Natural killer cell treated with Interleukin-12 subunit alpha and Interleukin-12 subunit beta and Interleukin-15 and Interleukin-18, amount 100 ng/mL, for 72 hours (primary cell): Measurements from ENCODE around the gene GPBP1L1. TPM values are rescaled to one million over a fixed set of nuclear protein-coding genes. Genes with fewer than 3 reads are reported as not detected.

Source experiments
- ATAC-seq, 2 donors: fragments of 150-1000 bp; cut with Tn5 transposase in 1 of 2; sonication (Bioruptor Pico), chemical (Tn5 transposase) in 1 of 2; 2 replicates each; pipeline ENCODE4 v1.10.0; 2021
- DNase-seq: peaks from one replicate; pipeline ENCODE4 v3.0.0; 2022; ENCODE audit warnings: low spot score
- H3K27ac Mint-ChIP-seq, 2 donors: 1 replicate in 1 of 2; 2 replicates in 1 of 2; pipeline ENCODE4 v1.8.0; 2022; ENCODE audit warnings: mixed read lengths in 2 of 2, mild to moderate bottlenecking in 1 of 2, moderate library complexity in 1 of 2
- H3K27me3 Mint-ChIP-seq, 2 donors: 1 replicate in 1 of 2; 2 replicates in 1 of 2; pipeline ENCODE4 v1.8.0; 2022; ENCODE audit warnings: mixed read lengths in 2 of 2
- H3K36me3 Mint-ChIP-seq: one replicate; pipeline ENCODE4 v1.8.0; 2022; ENCODE audit warnings: mixed read lengths
- H3K4me1 Mint-ChIP-seq, 2 donors: 1 replicate in 1 of 2; 2 replicates in 1 of 2; pipeline ENCODE4 v1.8.0; 2022; ENCODE audit warnings: low read depth in 2 of 2, mixed read lengths in 2 of 2, mild to moderate bottlenecking in 1 of 2
- H3K4me3 Mint-ChIP-seq: one replicate; pipeline ENCODE4 v1.8.0; 2022; ENCODE audit warnings: mixed read lengths
- H3K9me3 Mint-ChIP-seq: 2 replicates; pipeline ENCODE4 v1.8.0; 2022; ENCODE audit warnings: mixed read lengths
- total RNA-seq, 2 donors: library from RNA; stranded (reverse); gene quantifications; one replicate each; pipeline ENCODE4 v1.2.3, GENCODE V29; 2022

GPBP1L1 gene
- total RNA-seq, 2 donors from 2014 or later = 100 to 140 TPM

DNA sequence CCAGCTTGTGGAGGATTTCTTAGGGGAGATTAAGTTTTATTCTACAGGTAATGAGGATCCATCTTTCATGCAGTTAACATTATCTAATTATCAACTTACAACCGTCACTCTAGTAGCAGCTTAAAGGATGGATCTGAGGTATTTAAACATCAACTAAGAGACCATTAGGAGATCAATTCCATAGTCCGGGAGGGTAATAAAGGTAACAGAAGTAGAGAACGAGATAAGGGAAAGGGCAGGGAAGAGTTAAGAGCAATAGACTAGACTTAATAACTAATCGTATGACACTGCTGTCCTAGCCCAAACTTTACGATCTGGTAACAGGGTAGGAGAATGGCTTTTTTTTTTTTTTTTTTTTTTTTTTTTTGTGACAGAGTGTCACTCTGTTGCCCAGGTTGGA, 43.0 kb downstream of the GPBP1L1 start:
- ATAC-seq (no peak), DNase-seq (no peak)
- no peak overlapping the region for H3K27ac Mint-ChIP-seq
- H3K4me1 Mint-ChIP-seq = peaks cover 4% of the 10 kb centered on the region in 2 donors
- H3K9me3 Mint-ChIP-seq = no peaks in the 10 kb centered on the region
- H3K36me3 Mint-ChIP-seq = peaks cover 12% of the 10 kb centered on the region
- no peaks in the 10 kb centered on the region for H3K27me3 Mint-ChIP-seq
- H3K4me3 Mint-ChIP-seq = no peak overlapping the region

DNA sequence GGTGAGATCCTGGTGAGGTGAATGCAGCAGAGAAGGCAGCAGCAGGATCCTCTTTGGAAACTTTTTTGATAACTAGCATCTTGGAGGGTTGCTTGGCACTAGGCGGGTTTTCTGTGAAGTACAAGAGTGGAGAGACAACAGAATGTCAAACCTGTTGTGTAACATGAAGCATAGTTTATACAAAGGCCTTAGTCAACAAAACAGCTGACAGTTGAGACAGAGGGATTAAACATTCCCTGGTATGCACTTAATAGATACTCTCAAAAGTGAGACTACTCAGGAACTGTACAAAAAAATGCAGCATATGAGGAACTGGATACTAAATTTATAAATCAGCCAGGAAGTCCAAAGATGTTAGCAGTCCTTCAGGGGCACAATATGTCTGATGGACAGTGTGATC, 46.0 kb downstream of the GPBP1L1 start:
- no peaks in the 10 kb centered on the region for H3K4me1 Mint-ChIP-seq
- H3K27ac Mint-ChIP-seq = no peak overlapping the region

DNA sequence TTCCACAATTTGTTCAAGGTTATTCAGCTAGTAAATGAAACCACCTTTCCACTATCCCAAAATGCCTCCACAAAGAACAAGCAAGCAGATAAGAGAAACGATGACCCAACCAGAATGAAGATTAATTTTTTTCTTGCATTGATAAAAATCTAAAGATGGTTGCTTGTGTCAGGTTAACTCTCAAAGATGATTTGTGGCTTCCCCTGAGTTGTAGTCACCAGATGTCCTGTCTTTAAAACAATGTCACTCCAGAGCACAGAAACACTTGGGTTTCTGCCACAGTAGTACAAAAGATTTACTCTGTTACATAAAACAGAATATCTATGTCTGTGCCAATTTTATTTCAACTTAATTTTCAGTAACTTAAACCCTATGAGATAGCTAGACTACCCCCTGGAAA, 51.1 kb downstream of the GPBP1L1 start:
- no peak overlapping the region for H3K4me3 Mint-ChIP-seq
- peaks cover 24% of the 10 kb centered on the region for H3K36me3 Mint-ChIP-seq
- no peaks in the 10 kb centered on the region for H3K9me3 Mint-ChIP-seq
- DNase-seq (no peak), ATAC-seq (no peak)
- no peaks in the 10 kb centered on the region for H3K4me1 Mint-ChIP-seq
- H3K27ac Mint-ChIP-seq = no peak overlapping the region
- H3K27me3 Mint-ChIP-seq = no peaks in the 10 kb centered on the region

More for the DNA sequence above, 46.0 kb downstream of the GPBP1L1 start:
- no peaks in the 10 kb centered on the region for H3K27me3 Mint-ChIP-seq
- H3K36me3 Mint-ChIP-seq = peaks cover 7% of the 10 kb centered on the region
- H3K4me3 Mint-ChIP-seq = no peak overlapping the region
- no peak for ATAC-seq
- no peaks in the 10 kb centered on the region for H3K9me3 Mint-ChIP-seq
- DNase-seq = no peak

DNA sequence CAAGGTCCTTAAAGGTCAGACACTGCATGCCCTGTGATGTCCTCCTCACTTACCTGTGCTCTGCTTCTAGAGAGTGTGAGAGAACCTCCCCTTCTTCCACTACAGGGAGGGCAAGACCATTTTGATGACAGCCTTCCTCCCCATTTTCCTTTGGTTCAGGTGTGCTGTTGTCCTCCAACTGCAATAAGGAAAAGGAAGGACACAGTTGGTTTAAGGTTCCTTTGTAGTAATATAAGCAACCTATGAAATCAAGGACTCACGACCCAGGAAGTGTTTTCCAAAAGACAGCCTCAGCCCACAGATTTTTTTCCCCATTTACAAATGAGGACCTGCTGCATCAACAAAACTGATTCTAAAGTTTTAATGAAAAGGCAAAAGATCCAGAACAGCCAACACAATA, 55.9 kb downstream of the GPBP1L1 start:
- peaks cover 25% of the 10 kb centered on the region for H3K36me3 Mint-ChIP-seq
- H3K4me1 Mint-ChIP-seq = no peaks in the 10 kb centered on the region
- H3K4me3 Mint-ChIP-seq = no peak overlapping the region
- H3K9me3 Mint-ChIP-seq = no peaks in the 10 kb centered on the region
- no peaks in the 10 kb centered on the region for H3K27me3 Mint-ChIP-seq
- ATAC-seq (no peak), DNase-seq (no peak)
- H3K27ac Mint-ChIP-seq = peak overlapping the region in 1 of 2 donors; percentile 45

DNA sequence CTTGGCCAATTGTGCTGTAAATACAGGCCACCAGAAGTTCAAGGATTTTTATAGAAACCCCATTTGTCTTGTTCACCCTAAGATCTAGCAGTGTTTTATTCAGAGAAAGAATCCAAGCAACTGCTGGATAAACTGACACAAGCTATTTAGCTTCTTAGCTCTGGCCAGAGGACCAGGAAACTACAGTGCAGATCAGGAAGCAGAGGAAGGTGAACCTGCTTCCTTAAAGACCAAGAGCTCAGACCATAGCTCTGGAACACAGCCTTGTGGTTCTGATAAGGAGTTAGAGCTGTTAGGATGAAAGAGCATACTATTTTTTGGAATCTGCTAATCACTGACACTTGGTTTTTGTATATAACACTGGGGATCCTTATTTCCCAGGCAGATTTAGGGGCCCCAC, 57.3 kb downstream of the GPBP1L1 start:
- H3K4me3 Mint-ChIP-seq = no peak overlapping the region
- H3K4me1 Mint-ChIP-seq = no peaks in the 10 kb centered on the region
- peaks cover 25% of the 10 kb centered on the region for H3K36me3 Mint-ChIP-seq
- no peaks in the 10 kb centered on the region for H3K9me3 Mint-ChIP-seq
- H3K27ac Mint-ChIP-seq = no peak overlapping the region
- ATAC-seq (no peak), DNase-seq (no peak)
- no peaks in the 10 kb centered on the region for H3K27me3 Mint-ChIP-seq

DNA sequence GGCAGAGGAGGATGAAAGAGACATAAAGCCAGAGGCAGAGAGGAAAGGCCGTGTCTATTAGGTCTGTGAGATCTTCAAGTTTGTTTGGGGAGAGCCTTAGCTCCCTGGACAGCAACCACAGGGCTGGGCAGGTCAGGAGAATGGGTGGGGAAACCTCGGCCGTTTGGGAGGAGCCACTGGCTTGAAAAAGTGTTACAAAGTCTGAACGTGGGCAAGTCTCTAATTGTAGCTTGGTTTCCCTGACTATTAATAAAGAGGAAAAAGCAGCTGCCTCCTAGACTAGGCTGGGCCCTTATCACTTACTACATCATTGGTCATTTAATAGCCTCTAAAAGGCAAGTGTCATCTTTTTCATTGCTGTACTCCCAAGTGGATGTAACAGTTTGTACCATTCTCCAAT, 62.4 kb downstream of the GPBP1L1 start, which contains the start of gene CCDC17:
CCDC17 (minus strand) TSS at position 83 of the 400 bp plus-strand sequence. CDS start 145 bp downstream, outside the sequence.
- H3K4me1 Mint-ChIP-seq = no peaks in the 10 kb centered on the region
- no peaks in the 10 kb centered on the region for H3K36me3 Mint-ChIP-seq
- DNase-seq (no peak), ATAC-seq (no peak)
- peak within 1 kb of the TSS; percentile 10 to 51 for H3K27ac Mint-ChIP-seq
- no peaks in the 10 kb centered on the region for H3K9me3 Mint-ChIP-seq
- H3K4me3 Mint-ChIP-seq = no peak within 1 kb of the TSS
- H3K27me3 Mint-ChIP-seq = no peaks in the 10 kb centered on the region

DNA sequence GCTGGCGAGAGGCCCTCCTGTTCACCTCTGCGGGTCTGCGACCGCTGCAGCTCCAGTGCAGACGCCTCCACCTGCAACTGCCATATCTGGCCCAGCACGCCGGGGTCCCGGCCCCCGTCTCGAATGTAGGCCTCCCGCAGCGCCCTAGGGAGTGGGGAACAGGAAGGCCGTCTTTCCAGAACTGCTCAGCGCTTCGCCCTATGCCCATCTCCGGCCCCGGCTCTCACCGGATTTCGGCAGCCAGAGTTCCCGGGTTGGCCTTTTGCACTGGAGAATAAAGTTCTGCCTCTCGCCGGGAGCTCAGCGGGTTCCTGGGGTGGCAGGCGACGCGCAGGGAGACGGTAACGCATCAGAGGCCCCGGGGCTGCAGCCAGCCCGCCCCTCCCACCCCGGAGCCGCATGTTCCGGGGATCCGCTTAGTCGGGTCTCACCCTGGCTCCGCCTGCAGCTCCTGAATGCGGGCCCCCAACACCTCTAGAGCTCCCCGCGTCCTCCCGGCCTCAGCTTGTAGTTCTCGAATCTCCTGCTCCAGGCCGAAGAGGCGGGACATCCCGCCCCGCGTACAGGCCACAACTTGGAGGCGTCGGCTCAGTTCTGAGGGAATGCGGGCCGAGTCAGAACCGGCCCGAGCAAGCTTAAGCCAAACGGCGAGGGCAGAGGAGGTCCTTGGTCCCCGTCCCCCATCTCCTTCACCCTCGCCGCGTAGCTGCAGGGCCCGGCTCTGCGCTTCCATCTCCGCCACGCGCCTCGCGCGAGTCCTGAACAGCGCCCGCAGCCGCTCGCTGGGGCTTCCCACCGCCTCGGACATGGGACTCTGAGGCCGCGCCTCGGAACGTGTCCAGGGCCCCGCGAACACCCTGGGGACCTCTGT, 63.6 kb downstream of the GPBP1L1 start:
- peak in 1 of 2 donors; percentile 1 for ATAC-seq
- H3K36me3 Mint-ChIP-seq = peaks cover 4% of the 10 kb centered on the region
- H3K4me1 Mint-ChIP-seq = no peaks in the 10 kb centered on the region
- no peaks in the 10 kb centered on the region for H3K27me3 Mint-ChIP-seq
- no peak for DNase-seq
- no peak overlapping the region for H3K4me3 Mint-ChIP-seq
- H3K27ac Mint-ChIP-seq = peak overlapping the region in 1 of 2 donors; percentile 51
- H3K9me3 Mint-ChIP-seq = no peaks in the 10 kb centered on the region

DNA sequence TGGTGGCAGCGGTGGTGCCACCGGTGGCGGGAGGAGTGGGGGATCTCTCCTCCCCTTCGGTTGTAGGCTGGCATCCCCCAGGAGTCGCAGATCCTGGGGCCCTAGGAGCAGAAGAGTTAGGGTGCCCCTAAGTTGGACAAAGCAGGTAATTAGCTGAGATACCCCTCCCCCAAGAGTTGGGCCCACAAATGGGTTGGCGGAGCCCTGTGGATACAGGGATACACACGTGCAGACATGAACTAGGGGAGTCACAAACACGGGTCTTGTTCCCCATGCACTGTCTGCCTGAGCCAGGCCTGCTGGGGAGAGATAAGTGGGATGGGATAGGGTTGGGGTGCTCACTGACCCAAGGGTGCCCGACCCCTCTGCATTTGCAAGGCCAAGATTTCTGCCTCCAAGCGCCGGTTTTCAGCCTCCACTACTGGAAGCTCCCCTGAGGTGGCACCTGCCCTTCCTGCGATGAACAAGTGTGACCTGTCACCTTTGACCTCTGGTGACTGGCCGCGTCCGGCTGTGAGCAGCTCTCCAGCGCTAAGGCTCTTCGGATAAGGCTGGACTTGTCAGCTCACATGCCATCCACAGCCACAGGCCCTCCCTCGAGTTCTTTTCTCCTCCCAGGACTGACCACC, 64.3 kb downstream of the GPBP1L1 start:
- H3K4me1 Mint-ChIP-seq = no peaks in the 10 kb centered on the region
- H3K27me3 Mint-ChIP-seq = no peaks in the 10 kb centered on the region

DNA sequence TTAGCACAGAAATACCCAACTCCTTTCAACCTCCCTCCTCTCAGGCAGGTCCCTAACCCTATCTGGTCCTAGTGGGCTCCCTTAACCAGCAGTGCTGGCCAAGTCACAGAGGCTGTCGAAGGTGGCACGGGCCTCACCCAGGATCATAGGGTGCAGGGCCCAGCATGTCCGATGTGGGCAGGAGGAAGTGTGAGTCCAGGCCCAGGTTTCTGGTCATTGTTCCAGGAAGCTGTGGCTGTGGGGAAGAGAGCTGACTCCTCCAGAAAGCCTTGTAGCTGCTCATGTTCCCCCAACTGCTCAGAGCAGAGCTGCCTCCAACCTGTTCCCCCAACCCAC, 64.9 kb downstream of the GPBP1L1 start:
- DNase-seq (no peak), ATAC-seq (peak; percentile 29 to 40)
- H3K36me3 Mint-ChIP-seq = peaks cover 10% of the 10 kb centered on the region
- no peaks in the 10 kb centered on the region for H3K9me3 Mint-ChIP-seq
- H3K4me3 Mint-ChIP-seq = no peak overlapping the region
- H3K27ac Mint-ChIP-seq = no peak overlapping the region
- H3K27me3 Mint-ChIP-seq = no peaks in the 10 kb centered on the region
- H3K4me1 Mint-ChIP-seq = no peaks in the 10 kb centered on the region

More for the DNA sequence above, 64.3 kb downstream of the GPBP1L1 start:
- ATAC-seq (peak in 1 of 2 donors; percentile 7), DNase-seq (no peak)
- no peak overlapping the region for H3K4me3 Mint-ChIP-seq
- H3K36me3 Mint-ChIP-seq = peaks cover 8% of the 10 kb centered on the region
- no peaks in the 10 kb centered on the region for H3K9me3 Mint-ChIP-seq
- H3K27ac Mint-ChIP-seq = no peak overlapping the region

DNA sequence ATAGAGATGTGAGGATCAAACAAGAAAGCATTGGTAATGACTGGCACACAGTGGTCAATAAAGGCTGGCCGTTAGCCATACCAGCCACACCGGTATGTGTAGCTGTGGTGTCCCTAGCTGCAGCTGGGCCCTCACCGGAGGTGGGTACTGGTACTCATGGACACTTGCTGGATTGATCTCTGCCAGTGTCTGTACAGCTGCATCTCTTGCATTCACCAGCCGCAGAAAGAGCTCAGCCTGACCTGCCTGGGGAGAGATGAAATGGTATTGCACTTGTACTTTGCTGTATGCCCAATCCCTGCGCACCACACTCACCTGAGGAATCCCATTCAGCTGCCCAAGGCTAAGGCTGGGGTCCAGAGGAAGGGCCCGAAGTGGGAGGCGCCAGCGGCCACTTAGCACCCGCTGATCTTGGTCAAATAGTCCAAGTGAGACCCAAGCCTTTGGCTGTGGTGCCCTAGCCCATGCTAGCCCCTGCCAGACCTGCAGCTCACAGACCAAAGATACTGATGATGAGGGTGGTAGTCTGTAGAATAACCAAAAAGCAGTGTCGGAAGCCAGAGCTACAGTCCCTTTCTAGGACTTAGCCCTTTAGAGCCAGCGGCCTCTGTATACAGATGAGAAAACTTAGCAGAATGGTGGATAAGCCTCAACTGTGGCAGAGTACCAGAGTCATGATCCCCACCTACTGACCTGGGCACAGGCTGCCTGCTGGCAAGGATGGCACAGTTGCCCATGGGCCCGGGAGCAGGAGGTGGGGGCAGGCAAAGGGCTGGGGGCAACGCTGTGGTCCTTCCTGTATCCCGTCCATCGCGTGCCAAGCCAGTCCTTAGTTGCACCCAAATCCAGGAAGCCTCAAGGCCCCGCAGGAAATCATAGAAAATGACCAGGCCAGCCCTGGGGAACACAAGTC, 65.5 kb downstream of the GPBP1L1 start:
- H3K4me3 Mint-ChIP-seq = no peak overlapping the region
- H3K9me3 Mint-ChIP-seq = no peaks in the 10 kb centered on the region
- H3K27me3 Mint-ChIP-seq = no peaks in the 10 kb centered on the region
- ATAC-seq (peak; percentile 25 to 48), DNase-seq (no peak)
- H3K4me1 Mint-ChIP-seq = no peaks in the 10 kb centered on the region
- H3K36me3 Mint-ChIP-seq = peaks cover 14% of the 10 kb centered on the region
- H3K27ac Mint-ChIP-seq = peak overlapping the region in 1 of 2 donors; percentile 48

DNA sequence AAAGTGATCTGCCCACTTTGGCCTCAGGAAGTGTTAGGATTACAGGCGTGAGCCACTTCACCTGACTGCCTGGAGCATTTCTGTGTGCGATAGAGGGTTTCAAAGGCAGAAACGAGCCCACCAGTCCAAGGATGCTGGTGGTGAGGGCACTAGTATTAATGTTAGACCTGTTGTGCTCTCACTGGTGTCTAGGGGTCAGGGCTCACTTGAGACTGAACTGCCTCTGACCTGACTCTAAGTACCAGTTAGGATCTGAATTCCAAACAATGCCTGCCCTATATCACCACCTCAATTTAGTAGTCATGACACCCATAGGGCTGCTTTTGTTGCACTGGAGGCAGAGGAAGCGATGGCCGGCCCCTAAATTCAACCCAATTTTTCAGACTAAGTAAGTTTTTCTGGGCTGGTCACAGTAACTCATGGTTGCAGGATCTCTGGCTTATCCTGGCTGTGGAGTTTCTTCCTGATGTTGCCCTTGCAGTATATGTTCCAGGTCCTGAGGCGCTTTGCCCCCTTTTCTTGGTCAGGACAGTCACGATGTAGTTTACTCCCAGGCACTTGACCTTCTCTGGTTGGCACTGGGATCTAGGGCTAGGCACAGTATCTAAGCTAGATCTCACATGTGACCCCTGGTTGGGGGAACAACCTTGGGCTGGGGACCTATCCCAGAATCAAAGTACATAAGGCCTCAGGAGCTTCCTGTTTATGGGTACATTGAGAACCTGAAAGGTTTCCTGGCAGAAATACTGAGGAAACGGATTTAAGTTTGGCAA, 67.0 kb downstream of the GPBP1L1 start:
- Mint-ChIP-seq H3K27ac (no peak overlapping the region), H3K9me3 (no peaks in the 10 kb centered on the region), H3K4me3 (no peak overlapping the region), H3K36me3 (peaks cover 20% of the 10 kb centered on the region), H3K27me3 (no peaks in the 10 kb centered on the region), H3K4me1 (no peaks in the 10 kb centered on the region)
- ATAC-seq (no peak), DNase-seq (no peak)

DNA sequence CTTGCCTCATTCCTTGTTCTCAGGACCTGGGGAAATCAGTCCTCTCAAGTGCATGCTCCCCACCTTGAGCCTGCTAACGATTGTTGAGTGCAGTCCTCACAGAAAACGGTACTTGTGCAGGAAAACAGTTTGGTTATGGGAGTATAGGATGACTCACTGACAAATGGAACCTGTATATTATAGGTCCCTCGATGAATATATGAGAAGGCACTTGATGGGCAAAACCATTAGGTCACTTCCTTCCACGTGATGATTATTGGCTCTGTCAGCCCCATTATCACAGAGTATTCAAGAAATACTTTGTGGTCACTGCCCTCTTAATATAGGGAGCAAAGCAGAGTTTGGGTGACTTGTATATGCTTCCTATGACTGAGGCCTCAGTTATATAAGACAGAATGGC, 68.7 kb downstream of the GPBP1L1 start:
- Mint-ChIP-seq H3K4me3 (no peak overlapping the region), H3K27me3 (no peaks in the 10 kb centered on the region), H3K36me3 (peaks cover 25% of the 10 kb centered on the region), H3K9me3 (no peaks in the 10 kb centered on the region), H3K27ac (peak overlapping the region in 1 of 2 donors; percentile 29), H3K4me1 (no peaks in the 10 kb centered on the region)
- ATAC-seq = no peak
- no peak for DNase-seq

DNA sequence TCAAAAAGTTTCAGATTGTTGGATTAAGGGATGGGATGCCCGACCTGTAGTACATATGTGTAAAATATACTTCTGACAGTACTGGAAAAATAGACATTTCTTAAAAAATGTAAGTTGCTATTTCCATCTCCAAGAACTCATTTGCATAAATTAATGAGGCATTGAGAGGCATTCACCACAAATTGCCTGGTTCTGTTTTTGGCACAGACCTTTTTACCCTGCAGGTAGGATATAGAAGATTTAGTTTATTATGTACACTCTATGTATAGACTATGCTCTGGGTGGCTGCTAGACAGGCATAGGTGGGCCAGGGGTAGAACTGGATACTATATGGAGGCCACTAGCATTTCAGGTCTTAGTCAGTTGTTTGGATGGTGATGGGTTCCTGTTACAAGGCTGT, 70.4 kb downstream of the GPBP1L1 start:
- Mint-ChIP-seq H3K4me3 (no peak overlapping the region), H3K27me3 (no peaks in the 10 kb centered on the region), H3K9me3 (no peaks in the 10 kb centered on the region), H3K27ac (no peak overlapping the region), H3K36me3 (peaks cover 25% of the 10 kb centered on the region), H3K4me1 (no peaks in the 10 kb centered on the region)
- no peak for DNase-seq
- ATAC-seq = no peak
